Measurements from ENCODE around the gene CALHM1.
A peak's percentile ranks its signal among the peaks of the same experiment; 100 is the strongest.
"Not testable (repeated sequence)": the region's sequence is repeated elsewhere in the genome, so short reads cannot be mapped to it uniquely, and the experiment has no call there.

Gene CALHM1

GRCh38 chr10:103458720-103459119 lies at the start of gene CALHM1:
Gene CALHM1 (minus strand): TSS chr10:103458900. CDS start chr10:103458751, 149 bp downstream.
- no peaks in the 10 kb centered on the region for H3K9me3 Mint-ChIP-seq
- no peaks in the 10 kb centered on the region for H3K36me3 Mint-ChIP-seq (ENCODE audit: low read depth)
- no peak within 1 kb of the TSS for H3K27ac Mint-ChIP-seq
- no peak within 1 kb of the TSS for H3K4me3 Mint-ChIP-seq
- no peaks in the 10 kb centered on the region for H3K27me3 Mint-ChIP-seq
- H3K4me1 Mint-ChIP-seq (ENCODE audit: low read depth): peaks cover 5% of the 10 kb centered on the region

- no peaks in the 10 kb centered on the region for H3K9me3 Mint-ChIP-seq
- peaks cover 49% of the 10 kb centered on the region for H3K27me3 Mint-ChIP-seq
- no peaks in the 10 kb centered on the region for H3K36me3 Mint-ChIP-seq (ENCODE audit: low read depth)
- no peak overlapping the region for H3K27ac Mint-ChIP-seq
- H3K4me3 Mint-ChIP-seq: no peak overlapping the region
- peaks cover 16% of the 10 kb centered on the region for H3K4me1 Mint-ChIP-seq (ENCODE audit: low read depth)
These were observed 48.8 kb upstream of the CALHM1 start for GRCh38 chr10:103507235-103508191.

- H3K36me3 Mint-ChIP-seq (ENCODE audit: low read depth): no peaks in the 10 kb centered on the region
- no peak overlapping the region for H3K27ac Mint-ChIP-seq
- no peak overlapping the region for H3K4me3 Mint-ChIP-seq
- H3K27me3 Mint-ChIP-seq: peaks cover 55% of the 10 kb centered on the region
- no peaks in the 10 kb centered on the region for H3K9me3 Mint-ChIP-seq
- H3K4me1 Mint-ChIP-seq (ENCODE audit: low read depth): peaks cover 17% of the 10 kb centered on the region
These were observed 47.4 kb upstream of the CALHM1 start for GRCh38 chr10:103506061-103506460.

- Mint-ChIP-seq H3K4me3 (peak overlapping the region; percentile 27), H3K9me3 (no peaks in the 10 kb centered on the region), H3K4me1 (ENCODE audit: low read depth) (peaks cover 27% of the 10 kb centered on the region), H3K27ac (peak overlapping the region; percentile 64), H3K27me3 (peaks cover 66% of the 10 kb centered on the region), H3K36me3 (ENCODE audit: low read depth) (no peaks in the 10 kb centered on the region)
These were observed 45.6 kb upstream of the CALHM1 start for GRCh38 chr10:103504181-103504783.

- H3K36me3 Mint-ChIP-seq (ENCODE audit: low read depth); H3K4me3 Mint-ChIP-seq; H3K27ac Mint-ChIP-seq; H3K9me3 Mint-ChIP-seq: not testable (repeated sequence)
- Mint-ChIP-seq H3K27me3 (peaks cover 70% of the 10 kb centered on the region), H3K4me1 (ENCODE audit: low read depth) (peaks cover 27% of the 10 kb centered on the region)
These were observed 45.1 kb upstream of the CALHM1 start for GRCh38 chr10:103503777-103504176.

- Mint-ChIP-seq H3K27ac (no peak overlapping the region), H3K4me1 (ENCODE audit: low read depth) (peaks cover 27% of the 10 kb centered on the region), H3K9me3 (no peaks in the 10 kb centered on the region), H3K36me3 (ENCODE audit: low read depth) (no peaks in the 10 kb centered on the region), H3K27me3 (peaks cover 71% of the 10 kb centered on the region), H3K4me3 (no peak overlapping the region)
These were observed 44.4 kb upstream of the CALHM1 start for GRCh38 chr10:103502849-103503660.

- Mint-ChIP-seq H3K4me1 (ENCODE audit: low read depth) (peaks cover 27% of the 10 kb centered on the region), H3K36me3 (ENCODE audit: low read depth) (no peaks in the 10 kb centered on the region), H3K9me3 (no peaks in the 10 kb centered on the region), H3K27ac (no peak overlapping the region), H3K4me3 (no peak overlapping the region), H3K27me3 (peaks cover 70% of the 10 kb centered on the region)
These were observed 42.5 kb upstream of the CALHM1 start for GRCh38 chr10:103501186-103501585.

- Mint-ChIP-seq H3K4me1 (ENCODE audit: low read depth) (peaks cover 27% of the 10 kb centered on the region), H3K27me3 (peaks cover 71% of the 10 kb centered on the region), H3K36me3 (ENCODE audit: low read depth) (no peaks in the 10 kb centered on the region), H3K4me3 (no peak overlapping the region), H3K27ac (no peak overlapping the region), H3K9me3 (no peaks in the 10 kb centered on the region)
These were observed 41.8 kb upstream of the CALHM1 start for GRCh38 chr10:103500481-103500880.

- Mint-ChIP-seq H3K4me1 (ENCODE audit: low read depth) (peaks cover 26% of the 10 kb centered on the region), H3K27ac (no peak overlapping the region), H3K36me3 (ENCODE audit: low read depth) (no peaks in the 10 kb centered on the region), H3K9me3 (no peaks in the 10 kb centered on the region), H3K4me3 (no peak overlapping the region), H3K27me3 (peaks cover 77% of the 10 kb centered on the region)
These were observed 41.2 kb upstream of the CALHM1 start for GRCh38 chr10:103499881-103500280.

GRCh38 chr10:103498936-103499638 lies 40.4 kb upstream of the CALHM1 start:
- no peak overlapping the region for H3K4me3 Mint-ChIP-seq
- no peaks in the 10 kb centered on the region for H3K36me3 Mint-ChIP-seq (ENCODE audit: low read depth)
- no peak overlapping the region for H3K27ac Mint-ChIP-seq
- H3K9me3 Mint-ChIP-seq: no peaks in the 10 kb centered on the region
- H3K27me3 Mint-ChIP-seq: peaks cover 80% of the 10 kb centered on the region
- peaks cover 21% of the 10 kb centered on the region for H3K4me1 Mint-ChIP-seq (ENCODE audit: low read depth)

- H3K4me1 Mint-ChIP-seq (ENCODE audit: low read depth): peaks cover 22% of the 10 kb centered on the region
- no peaks in the 10 kb centered on the region for H3K9me3 Mint-ChIP-seq
- peaks cover 80% of the 10 kb centered on the region for H3K27me3 Mint-ChIP-seq
- no peak overlapping the region for H3K27ac Mint-ChIP-seq
- no peaks in the 10 kb centered on the region for H3K36me3 Mint-ChIP-seq (ENCODE audit: low read depth)
- no peak overlapping the region for H3K4me3 Mint-ChIP-seq
These were observed 38.6 kb upstream of the CALHM1 start for GRCh38 chr10:103497161-103497915.

- Mint-ChIP-seq H3K27me3 (peaks cover 69% of the 10 kb centered on the region), H3K4me1 (ENCODE audit: low read depth) (peaks cover 27% of the 10 kb centered on the region), H3K36me3 (ENCODE audit: low read depth) (no peaks in the 10 kb centered on the region), H3K9me3 (no peaks in the 10 kb centered on the region), H3K4me3 (peak overlapping the region; percentile 10), H3K27ac (no peak overlapping the region)
These were observed 36.6 kb upstream of the CALHM1 start for GRCh38 chr10:103495321-103495720.

GRCh38 chr10:103493916-103494877 lies 35.5 kb upstream of the CALHM1 start:
- Mint-ChIP-seq H3K27ac (no peak overlapping the region), H3K9me3 (no peaks in the 10 kb centered on the region), H3K4me1 (ENCODE audit: low read depth) (peaks cover 26% of the 10 kb centered on the region), H3K27me3 (peaks cover 61% of the 10 kb centered on the region), H3K4me3 (peak overlapping the region; percentile 57), H3K36me3 (ENCODE audit: low read depth) (no peaks in the 10 kb centered on the region)
